RWPE1 (cell line): ENCODE data around the gene NOTCH3.

Experiments used
- CTCF ChIA-PET: fragments of 350-600 bp; sonication (Branson Sonifier 250); formaldehyde crosslinking; extraction: SDS; loops from one replicate; lab custom pipeline; 2021; lab: Yijun Ruan, JAX
- POLR2A ChIA-PET: fragments of 400-600 bp; formaldehyde crosslinking; extraction: SDS; loops from one replicate; lab custom pipeline; 2020; ENCODE audit warnings: antibody characterized with exemption; ENCODE audit not compliant: low non-redundant PET; lab: Yijun Ruan, JAX
- DNase-seq: peaks from one replicate; pipeline ENCODE4 v3.0.0; 2012; ENCODE audit warnings: low spot score
- H3K27ac ChIP-seq: fragments of 450-650 bp; 2 replicates; pipeline ENCODE4 v1.5.1; 2017
- TF ChIP-seq, protein P1 (sequence below): fragments of 450-650 bp; conservative IDR thresholded peaks from 2 replicates; pipeline ENCODE4 v1.5.1; 2017; ENCODE audit warnings: low read depth, mild to moderate bottlenecking

Gene NOTCH3

DNA sequence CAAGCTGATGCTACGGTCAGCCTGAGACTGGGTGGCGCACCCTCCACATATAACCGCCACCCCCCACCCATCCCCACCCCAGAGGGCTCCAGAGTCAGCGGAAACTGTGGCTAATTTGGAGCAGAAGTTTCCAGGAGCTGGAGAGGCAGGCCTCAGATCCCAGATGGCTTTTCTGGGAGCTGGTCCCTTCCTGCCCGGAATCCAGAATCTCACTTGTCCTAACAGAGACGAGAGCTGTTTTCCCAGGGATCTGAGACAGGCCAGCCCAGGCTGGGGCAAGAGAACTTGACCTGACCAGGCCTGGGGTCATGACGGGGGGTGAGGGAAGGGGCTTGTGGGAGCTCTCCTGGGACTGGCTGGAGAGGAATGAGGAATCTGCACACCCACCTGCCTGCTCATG, 25.0 kb upstream of the NOTCH3 start:
- POLR2A ChIA-PET = no interaction called here
- peak overlapping the region; percentile 41 for H3K27ac ChIP-seq
- TF ChIP-seq, protein P1, sequence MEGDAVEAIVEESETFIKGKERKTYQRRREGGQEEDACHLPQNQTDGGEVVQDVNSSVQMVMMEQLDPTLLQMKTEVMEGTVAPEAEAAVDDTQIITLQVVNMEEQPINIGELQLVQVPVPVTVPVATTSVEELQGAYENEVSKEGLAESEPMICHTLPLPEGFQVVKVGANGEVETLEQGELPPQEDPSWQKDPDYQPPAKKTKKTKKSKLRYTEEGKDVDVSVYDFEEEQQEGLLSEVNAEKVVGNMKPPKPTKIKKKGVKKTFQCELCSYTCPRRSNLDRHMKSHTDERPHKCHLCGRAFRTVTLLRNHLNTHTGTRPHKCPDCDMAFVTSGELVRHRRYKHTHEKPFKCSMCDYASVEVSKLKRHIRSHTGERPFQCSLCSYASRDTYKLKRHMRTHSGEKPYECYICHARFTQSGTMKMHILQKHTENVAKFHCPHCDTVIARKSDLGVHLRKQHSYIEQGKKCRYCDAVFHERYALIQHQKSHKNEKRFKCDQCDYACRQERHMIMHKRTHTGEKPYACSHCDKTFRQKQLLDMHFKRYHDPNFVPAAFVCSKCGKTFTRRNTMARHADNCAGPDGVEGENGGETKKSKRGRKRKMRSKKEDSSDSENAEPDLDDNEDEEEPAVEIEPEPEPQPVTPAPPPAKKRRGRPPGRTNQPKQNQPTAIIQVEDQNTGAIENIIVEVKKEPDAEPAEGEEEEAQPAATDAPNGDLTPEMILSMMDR = no peak
- CTCF ChIA-PET = interaction anchor here (0.6 kb wide), 1 partner anchor 690 kb away, joined by 3 read pairs; no protein-coding TSS in a partner anchor
- no peak for DNase-seq

DNA sequence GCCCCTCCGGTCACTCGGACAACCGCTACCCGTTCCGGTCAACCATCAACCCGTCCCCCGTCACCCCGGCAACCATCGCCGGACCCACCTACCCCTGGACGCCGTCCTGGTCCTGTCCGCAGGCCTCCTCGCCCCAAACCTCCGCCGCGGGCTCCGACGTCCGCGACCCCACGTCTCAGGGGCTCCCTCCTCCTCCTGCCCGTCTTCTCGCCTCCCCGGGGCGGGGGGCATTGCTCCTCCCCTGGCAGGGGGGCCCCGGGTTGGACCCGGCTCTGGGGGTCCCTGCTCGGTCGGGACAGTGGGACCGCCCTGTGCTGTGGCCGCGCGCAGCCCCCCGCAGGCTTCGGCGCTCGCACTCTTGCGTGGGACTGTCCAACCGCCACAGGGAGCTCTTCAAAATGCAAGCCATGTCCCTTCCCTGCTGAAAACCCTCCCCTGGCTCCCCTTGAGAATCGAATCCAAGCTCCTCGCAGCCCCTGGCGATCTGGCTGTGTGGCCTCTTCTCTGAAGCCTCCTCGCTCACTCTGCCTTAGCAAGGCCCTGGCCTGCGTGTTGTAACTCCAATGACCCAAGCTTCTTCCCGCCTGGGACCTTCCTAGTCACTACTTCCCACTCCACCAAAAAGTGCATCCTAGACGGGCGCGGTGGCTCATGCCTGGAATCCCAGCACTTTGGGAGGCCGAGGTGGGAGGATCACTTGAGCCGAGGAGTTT, 23.0 kb upstream of the NOTCH3 start:
- ChIA-PET POLR2A (interaction anchor here (0.7 kb wide), 1 partner anchor 81 kb away, joined by 3 read pairs; no protein-coding TSS in a partner anchor), CTCF (interaction anchor here (0.9 kb wide), 1 partner anchor 47 kb away, joined by 6 read pairs; no protein-coding TSS in a partner anchor)
- TF ChIP-seq, protein P1 = no peak
- DNase-seq = no peak
- H3K27ac ChIP-seq = peak overlapping the region; percentile 56

DNA sequence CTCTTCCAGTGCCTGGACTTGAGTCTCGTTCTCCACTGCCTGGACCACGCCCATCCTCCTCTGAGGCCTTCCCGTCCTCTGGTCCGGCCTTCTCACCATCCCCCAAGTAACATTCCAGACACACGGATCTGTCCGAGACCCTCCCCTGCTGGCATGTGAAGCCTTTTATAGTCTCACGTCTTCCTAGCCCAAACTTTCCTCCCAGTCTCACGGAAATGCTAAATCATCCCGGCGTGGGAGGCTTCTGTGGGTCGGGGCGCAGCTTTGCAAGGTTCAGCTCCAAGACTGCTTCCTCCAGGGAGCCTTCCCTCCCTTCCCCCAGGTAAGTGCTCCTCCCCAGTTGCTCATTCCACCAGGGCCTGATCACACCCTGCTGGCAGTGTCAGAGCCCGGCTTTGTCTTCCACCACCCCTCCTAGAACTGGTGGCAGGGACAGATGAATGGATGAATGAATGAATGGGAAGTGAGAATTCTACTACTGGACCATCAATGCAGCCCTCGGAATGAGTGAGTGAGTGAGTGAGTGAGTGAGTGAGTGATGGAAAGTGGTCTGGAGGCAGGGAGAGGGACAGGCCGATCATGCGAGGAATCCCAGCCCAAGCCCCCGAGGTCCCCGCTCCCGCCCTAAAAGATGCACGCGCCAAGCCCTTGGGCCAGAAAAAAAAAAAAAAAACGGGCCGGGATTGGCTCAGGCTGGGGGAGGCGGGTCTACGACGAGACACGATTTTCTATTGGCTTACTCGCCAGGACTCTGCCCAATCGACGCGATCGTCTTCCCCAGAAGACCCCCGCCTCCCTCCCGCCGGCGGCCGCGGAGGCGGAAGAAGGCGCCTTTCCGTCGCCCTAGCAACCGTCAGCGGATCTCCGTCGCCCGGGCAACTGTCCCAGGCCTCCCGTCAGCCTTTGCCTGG, 22.2 kb upstream of the NOTCH3 start:
- H3K27ac ChIP-seq = peak overlapping the region; percentile 56
- TF ChIP-seq, protein P1 = no peak
- ChIA-PET POLR2A (no interaction called here), CTCF (no interaction called here)
- DNase-seq = peak; percentile 99

DNA sequence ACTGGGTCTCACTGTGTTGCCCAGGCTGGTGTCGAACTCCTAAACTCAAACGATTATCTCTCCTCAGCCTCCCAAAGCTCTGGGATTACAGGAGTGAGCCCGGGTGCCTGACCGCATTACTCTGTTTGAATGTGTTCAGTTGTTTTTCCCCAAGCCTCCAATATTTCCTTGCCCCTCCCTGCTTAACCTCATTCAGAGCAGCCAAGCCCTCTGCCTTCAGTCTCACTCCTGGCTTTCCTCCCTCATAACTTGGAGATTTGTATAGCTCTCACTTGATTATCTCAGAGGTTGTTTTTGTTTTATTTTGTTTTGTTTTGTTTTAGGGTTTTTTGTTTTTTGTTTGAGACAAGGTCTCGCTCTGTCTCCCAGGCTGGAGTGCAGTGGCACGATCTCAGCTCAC, 20.0 kb upstream of the NOTCH3 start:
- no peak for DNase-seq
- no peak overlapping the region for H3K27ac ChIP-seq
- CTCF ChIA-PET = no interaction called here
- TF ChIP-seq, protein P1 = no peak
- POLR2A ChIA-PET = no interaction called here

DNA sequence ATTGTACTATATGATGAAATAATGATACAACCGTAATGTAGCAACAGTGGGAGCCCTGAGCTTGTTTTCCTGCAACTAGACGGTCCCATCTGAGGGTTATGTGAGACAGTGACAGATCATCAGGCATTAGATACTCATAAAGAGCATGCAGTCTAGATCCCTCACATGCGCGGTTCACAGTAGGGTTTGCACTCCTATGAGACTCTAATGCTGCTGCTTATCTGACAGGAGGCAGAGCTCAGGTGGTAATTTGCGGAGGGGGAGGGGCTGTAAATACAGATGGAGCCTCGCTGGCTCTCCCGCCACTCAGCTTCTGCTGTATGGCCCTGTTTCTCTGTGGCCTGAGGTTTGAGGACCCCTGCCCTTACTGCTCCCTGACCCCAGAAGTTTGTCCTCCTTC, 17.7 kb upstream of the NOTCH3 start:
- POLR2A ChIA-PET = no interaction called here

DNA sequence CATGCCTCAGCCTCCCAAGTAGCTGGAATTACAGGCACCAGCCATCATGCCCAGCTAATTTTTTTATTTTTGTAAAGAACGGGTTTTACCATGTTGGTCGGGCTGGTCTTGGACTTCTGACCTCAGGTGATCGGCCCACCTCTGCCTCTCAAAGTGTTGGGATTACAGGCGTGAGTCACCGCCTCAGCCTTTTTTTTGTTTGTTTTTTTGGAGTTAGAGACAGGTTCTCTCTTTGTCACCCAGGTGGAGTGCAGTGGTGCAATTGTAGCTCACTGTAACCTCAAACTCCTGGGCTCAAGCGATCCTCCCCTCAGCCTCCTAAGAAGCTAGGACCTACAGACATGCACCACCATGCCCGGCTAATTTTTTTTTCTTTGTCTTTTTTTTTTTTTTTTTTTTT, 15.6 kb upstream of the NOTCH3 start:
- no peak overlapping the region for H3K27ac ChIP-seq
- TF ChIP-seq, protein P1 = no peak
- CTCF ChIA-PET = no interaction called here
- no peak for DNase-seq
- POLR2A ChIA-PET = no interaction called here

More for the DNA sequence above, 17.7 kb upstream of the NOTCH3 start:
- CTCF ChIA-PET = interaction anchor here (0.6 kb wide), 1 partner anchor 127 kb away, joined by 3 read pairs; no protein-coding TSS in a partner anchor
- DNase-seq = no peak
- TF ChIP-seq, protein P1 = no peak
- no peak overlapping the region for H3K27ac ChIP-seq
